HT1080 (cell line): ENCODE results near the gene CPED1. TPM values are rescaled to one million over a fixed set of nuclear protein-coding genes. Genes with fewer than 3 reads are reported as not detected.
"Not testable (repeated sequence)": the region's sequence is repeated elsewhere in the genome, so short reads cannot be mapped to it uniquely, and the experiment has no call there.

Source experiments
- DNase-seq: peaks from one replicate; pipeline ENCODE4 v3.0.0-alpha.2; 2015; ENCODE audit warnings: low read depth
- total RNA-seq: library from RNA; depleted of rRNA; stranded (reverse); fragments of >200 nt; shearing (Covaris generic); gene quantifications from 2 replicates; pipeline ENCODE4 v1.2.3, GENCODE V29; 2014

CPED1 gene
- total RNA-seq, 1 experiment from 2014 or later = 18.1 TPM

DNA sequence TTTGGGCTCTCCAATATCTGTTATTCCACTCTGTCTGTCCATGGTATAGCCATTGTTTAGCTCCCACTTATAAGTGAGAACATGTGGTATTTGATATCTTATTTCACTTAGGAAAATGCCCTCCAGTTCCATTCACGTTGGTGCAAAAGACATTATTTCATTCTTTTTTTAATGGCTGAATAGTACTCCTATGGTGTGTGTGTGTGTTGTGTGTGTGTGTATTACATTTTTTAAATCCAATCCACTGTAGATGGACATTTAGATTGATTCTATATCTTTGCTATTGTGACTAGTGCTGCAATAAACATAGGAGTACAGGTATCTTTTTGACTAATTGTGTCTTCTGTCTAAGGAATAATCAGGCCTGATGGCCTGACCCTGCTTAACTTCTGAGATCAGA, 7.4 kb upstream of the CPED1 start:
- DNase-seq = no peak

GRCh38 chr7:120981888-120982615, 6.5 kb upstream of the CPED1 start:
- peak; percentile 66 for DNase-seq

- DNase-seq = not testable (repeated sequence)
Measured at GRCh38 chr7:120983592-120983991, 4.9 kb upstream of the CPED1 start.

- no peak for DNase-seq
Measured at GRCh38 chr7:120984406-120984805, 4.1 kb upstream of the CPED1 start.

- no peak for DNase-seq
Measured at GRCh38 chr7:120985130-120985758, 3.3 kb upstream of the CPED1 start.

DNA sequence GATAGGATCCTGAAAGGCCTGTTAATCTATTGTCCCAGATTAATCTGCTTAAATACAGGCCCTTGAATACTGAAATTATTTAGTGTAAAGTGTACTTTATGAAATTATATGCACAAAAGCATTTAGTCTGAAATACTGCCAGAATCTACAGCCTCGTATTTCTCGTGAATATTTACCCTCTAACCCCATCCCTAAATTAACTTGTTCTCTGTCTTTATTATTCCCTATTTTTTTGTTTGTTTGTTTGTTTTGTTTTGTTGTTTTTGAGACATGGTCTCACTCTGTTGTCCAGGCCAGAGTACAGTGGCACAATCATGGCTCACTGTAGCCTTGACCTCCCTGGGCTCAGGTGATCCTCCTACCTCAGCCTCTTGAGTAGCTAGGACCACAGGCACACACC, 2.7 kb upstream of the CPED1 start:
- DNase-seq = no peak

GRCh38 chr7:120986650-120987049, 1.9 kb upstream of the CPED1 start:
- DNase-seq = no peak

DNA sequence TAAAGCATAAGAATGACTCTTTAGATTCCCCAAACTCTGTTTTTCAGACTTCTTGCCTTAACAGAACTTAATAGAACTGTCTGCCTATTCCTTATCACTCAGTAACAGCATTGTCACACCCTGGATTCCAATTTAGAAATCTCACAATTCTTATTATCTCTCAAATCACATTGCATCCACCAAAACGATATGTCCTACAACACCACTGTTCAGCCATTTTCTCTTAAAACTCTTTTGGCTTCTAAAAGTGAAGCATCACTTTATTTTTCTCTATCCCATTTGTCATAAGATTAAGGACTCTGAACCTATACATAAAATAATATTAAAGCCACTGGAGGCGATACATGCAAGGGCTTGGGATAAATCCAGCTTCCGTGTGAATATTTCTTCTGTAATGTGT, 1.2 kb upstream of the CPED1 start:
- no peak for DNase-seq

DNA sequence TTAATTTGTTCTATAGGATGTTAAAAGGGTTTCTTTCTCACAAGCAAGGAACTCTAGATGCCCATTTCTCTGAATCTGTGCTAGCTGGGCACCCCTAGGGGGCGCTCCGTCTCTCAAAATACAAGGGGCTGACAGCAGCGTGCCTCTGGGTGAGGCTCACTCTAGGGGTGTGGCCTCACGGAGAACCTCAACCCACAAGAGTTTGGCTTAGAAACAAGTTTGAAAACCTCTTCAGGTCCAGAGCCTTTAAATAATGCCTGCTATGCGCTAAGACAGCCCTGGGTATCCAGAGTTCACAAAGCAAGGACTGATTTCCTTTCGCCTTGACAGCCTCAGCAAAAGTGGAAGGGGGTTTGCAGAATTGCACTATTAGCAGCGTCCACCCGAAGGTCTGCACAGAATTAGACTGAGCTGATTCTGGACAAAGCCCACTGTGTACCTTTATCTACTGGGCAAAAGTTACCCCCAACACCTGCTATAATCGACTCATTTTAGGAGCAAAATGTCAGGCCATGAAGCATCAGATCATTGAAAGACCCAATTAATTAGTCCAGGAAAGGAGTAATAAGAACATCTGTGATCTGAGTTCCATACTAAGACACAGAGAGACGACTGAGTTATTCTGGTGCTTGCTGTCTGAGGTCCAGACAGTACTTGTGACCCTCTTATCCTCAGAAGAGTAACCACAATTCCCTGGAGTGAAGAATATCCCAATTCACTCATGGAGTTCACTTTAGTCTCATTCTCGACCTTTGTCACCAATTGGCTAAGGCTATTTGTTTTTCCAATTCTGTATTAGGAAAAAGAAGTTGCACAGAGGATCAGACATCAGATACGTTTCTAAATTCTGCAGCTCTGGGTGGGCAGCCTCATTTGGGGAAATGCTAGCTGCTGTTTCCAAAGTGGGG, 574 bp upstream of the CPED1 start:
- peak; percentile 86 for DNase-seq

DNA sequence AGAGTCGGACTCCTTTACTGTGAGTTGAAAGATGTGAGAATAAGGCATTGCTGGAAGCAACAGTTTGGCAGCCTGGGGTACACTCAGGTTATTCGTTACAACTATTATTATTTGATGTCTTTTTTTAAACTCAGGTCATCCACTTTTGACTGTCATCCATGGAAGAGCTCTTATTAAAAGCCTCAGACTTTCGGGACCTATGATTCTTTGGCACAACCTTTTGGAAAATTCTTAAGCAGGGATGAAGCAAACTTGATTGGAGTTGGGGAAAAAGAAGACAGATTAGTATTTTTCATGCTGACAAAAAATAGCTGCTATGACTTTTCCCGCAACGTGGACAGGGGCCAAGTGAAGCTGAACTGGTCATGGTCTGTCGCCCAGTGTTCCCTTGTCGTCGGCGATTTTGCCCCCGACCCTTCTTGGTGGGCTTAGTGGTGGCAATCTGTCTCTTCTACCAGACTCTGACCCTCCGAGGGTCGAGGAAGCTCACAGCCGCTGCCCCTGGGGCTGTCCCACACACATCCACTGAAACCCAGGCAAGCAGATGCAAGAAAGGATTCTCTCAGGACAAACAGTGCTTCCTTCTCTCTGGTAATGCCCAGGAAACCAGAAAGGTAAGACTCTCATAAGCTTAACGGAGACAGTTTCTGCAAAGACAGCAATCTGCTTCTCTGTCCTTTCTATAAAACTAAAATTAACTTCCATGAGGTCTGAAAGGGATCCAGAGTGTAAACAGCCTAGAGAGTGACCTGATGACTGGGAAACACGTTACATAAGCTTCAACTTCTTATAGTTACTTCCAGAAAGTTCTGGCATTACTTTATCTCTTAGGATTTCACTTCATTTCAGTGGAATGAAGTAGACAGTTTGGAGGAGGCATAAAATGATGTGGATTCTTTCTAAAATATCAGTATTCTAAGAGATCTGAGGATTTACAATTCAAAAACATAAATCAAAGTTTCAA, 1.0 kb downstream of the CPED1 start:
- DNase-seq = peak; percentile 18

DNA sequence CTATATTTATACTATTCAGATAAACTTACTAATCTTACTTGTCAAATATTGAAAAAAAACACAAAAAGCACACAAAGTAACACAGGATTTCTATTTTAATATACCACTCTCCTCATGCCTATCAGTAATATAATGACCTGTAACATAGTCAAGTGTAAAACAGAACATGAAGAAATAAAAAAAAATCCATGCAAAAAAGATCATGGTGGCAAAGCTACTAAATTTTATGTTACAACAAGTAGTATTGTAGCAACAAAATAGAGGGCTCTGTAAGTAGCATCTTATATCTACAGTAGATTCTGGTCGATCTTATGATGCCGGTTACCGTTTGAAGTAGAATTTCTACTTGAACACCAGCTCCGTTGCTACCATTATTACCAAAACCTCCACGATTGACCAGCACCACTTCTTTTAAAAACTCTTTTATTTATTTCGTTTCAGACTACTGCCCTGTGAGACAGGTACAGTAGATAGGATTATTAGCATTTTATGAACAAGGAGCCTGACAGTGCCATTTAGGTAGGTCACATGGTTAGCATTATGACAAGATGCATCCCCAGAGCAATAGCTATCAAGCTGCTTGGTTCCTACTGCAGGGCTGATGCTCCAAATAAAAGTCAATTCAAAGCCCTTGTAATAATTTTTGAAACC, 2.1 kb downstream of the CPED1 start:
- peak; percentile 18 for DNase-seq

GRCh38 chr7:120991161-120991560, 2.6 kb downstream of the CPED1 start:
- DNase-seq = no peak

DNA sequence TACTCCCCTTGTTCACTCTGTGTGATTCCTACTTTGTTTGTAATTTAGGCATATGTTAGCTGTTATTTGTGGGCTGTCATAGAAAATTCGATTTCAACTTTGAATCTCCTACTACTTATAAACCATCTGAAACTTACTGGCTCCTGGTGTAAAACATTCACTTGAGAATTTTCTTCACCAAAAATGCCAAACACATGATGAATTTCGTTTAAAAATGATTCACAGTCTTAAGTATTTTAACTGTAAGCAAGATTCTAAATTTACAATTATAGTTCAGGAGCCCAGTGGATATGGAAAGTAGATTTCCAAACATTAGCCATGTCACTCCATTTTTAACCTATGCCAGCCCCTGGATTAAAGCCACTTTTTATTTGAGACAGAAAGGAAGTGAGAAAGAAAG, 3.1 kb downstream of the CPED1 start:
- DNase-seq = peak; percentile 48

DNA sequence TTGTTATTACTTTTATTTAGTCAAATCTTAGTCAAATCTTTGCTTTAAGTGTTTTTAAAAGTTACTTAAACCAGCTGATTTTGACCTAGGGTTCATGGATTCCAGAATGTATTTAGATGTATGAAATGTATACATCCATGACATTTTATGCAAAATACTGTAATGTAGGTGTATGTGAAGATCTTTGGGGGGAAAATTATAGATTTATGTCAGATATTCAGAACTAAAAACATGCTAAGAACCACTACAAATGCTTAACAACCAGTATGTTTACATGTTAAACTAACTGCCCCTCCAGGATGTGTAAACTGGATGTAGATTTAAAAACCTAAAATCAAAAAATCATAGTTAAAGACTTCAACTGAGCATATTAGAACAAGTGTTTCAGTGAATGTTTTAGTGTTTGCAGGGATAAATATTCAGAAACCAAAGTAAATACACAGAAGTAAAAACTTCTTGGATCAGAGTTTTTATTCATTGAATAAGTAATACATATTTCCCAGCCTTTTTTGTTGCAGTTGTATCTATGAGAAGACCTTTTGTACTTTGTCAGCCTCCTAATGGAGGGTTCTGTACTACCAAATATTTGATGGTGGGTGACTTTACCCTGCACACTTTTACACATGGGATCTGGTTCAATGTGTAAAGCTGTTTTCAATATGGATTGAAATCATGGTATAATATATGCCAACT, 3.9 kb downstream of the CPED1 start:
- no peak for DNase-seq

DNA sequence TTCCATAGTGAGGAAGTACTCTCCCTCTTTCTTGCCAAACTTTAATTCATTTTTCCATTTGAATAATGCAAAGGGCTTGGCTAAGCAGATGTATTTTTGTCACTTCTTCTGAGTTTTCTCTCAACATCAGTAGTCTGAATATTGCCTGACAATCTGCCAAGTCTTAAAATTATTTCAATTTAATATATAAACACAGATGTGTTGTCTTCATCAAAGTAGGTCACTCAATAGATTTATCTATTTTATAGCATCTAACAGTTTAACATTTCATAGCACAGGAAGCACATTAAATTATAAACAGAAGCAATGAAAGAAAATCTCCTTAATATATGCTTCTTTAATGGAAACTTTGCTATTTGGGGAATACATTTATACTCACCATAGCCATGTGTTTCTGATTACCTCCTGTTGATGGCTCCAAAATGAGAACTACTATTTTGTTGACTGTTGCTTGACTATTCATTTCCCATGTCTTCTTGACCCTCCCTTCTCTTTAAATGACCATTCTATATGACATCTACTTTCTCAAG, 4.5 kb downstream of the CPED1 start:
- DNase-seq = no peak

DNA sequence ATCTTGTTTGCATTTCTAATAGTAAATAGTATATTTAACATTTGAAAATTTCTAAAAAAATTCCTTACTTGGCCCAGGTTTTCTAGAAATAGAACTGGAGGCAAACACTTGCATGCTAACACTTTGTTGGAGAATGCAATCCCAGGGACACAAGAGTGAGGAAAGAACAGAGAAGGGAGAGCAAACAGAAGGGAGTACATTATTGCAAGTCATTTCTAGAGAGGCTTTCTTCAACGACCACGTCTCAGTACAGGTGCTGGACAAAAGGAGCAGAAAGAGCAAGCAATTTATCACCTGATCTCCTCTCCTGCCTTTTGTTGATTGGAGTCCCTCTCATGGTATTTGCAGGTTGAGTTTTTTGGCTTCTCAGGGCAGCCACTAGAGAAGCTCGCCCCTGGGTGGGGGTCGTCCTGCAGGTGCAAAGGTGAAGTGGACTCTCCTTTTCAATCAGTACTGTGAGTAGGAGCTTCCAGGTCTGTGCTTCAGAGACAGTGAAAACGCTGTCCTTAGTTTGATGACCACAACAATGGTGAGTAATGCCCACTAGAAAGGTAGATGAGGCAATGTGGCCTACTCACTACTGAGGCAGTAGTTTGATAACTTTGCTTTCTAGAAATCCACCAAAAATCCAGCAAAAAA, 5.2 kb downstream of the CPED1 start:
- DNase-seq = peak; percentile 45

GRCh38 chr7:120994512-120995410, 6.2 kb downstream of the CPED1 start:
- no peak for DNase-seq

GRCh38 chr7:120995654-120996053, 7.1 kb downstream of the CPED1 start:
- DNase-seq = no peak
